Right cardiac atrium (tissue), 5 donors: Measurements from ENCODE around the gene PGAP1. TPM values are rescaled to one million over a fixed set of nuclear protein-coding genes. Genes with fewer than 3 reads are reported as not detected.

Experiments
- ATAC-seq, 2 donors: fragments of 200-7000 bp; cut with Tn5 transposase; one replicate each; pipeline versions ENCODE4 v1.8.0 to v1.9.1; 2020; ENCODE audit warnings: moderate library complexity in 2 of 2, mild to moderate bottlenecking in 1 of 2
- DNase-seq, 3 donors: peaks; one replicate each; pipeline ENCODE4 v3.0.0-alpha.2; 2020
- H3K27ac ChIP-seq: one replicate; pipeline ENCODE4 v1.5.1; 2013; ENCODE audit warnings: mild to moderate bottlenecking, low read length, control low read depth, moderate library complexity
- H3K27me3 ChIP-seq: one replicate; pipeline ENCODE4 v1.6.1; 2013; ENCODE audit not compliant: control insufficient read depth, insufficient read depth
- H3K4me1 ChIP-seq: one replicate; pipeline ENCODE4 v1.6.1; 2013; ENCODE audit warnings: low read length; ENCODE audit not compliant: control insufficient read depth, insufficient read depth
- H3K4me3 ChIP-seq: one replicate; pipeline ENCODE4 v1.5.1; 2013; ENCODE audit warnings: low read length, control low read depth
- H3K9me3 ChIP-seq: one replicate; pipeline ENCODE4 v1.6.1; 2013; ENCODE audit warnings: low read length; ENCODE audit not compliant: control insufficient read depth
- WGBS: extraction: QIAGEN DNeasy Blood & Tissue Kit; methylation state at CpG from one replicate; pipeline ENCODE4 v1.1.7; 2013; 5-methylcytosine and 5-hydroxymethylcytosine counted together
- intact Hi-C, 4 donors: fragments of 100-400 bp; cut with DNase I; formaldehyde crosslinking; loops; one replicate each; pipeline versions ENCODE4 v1.11.0 to v1.14.0; 2022 to 2023
- polyA plus RNA-seq: library from polyadenylated mRNA; stranded (reverse); fragments of 200-250 nt; gene quantifications from one replicate; pipeline ENCODE4 v1.2.3, GENCODE V29; 2013
- total RNA-seq, 4 donors: library from RNA; stranded (reverse); fragmentation: NEBNext Ultra II Directional; extraction: Animal tissue kit (Norgen Biotek cat#: 25700); gene quantifications; one replicate each; pipeline ENCODE4 v1.2.1, GENCODE V29; 2021
- donor health status: healthy with polysubstance abuse.
- donor health status: DM: no; HTN: yes; CAD: no.
- donor health status: DM: no; HTN: no; CAD: no.
- donor health status: DM: no; HTN: yes; CAD: no; lungs with severe emphysema.
- donor health status: DM: yes; HTN: yes; CAD: no.

Gene PGAP1
- total and polyA plus RNA-seq, 5 donors = 2.2 to 12.5 (median 10.6) TPM

GRCh38 chr2:196884368-196884767, 42.1 kb downstream of the PGAP1 start:
- WGBS = 95% methylated on average over 2 of the region's 2 CpGs
- DNase-seq (no peak), ATAC-seq (no peak)
- Histone ChIP-seq H3K9me3 (no peaks in the 10 kb centered on the region), H3K27ac (no peak overlapping the region), H3K4me1 (no peaks in the 10 kb centered on the region), H3K4me3 (no peak overlapping the region), H3K27me3 (no peaks in the 10 kb centered on the region)
- intact Hi-C loops = no loop called here

- intact Hi-C loops = no loop called here
- 94% methylated on average over 1 of the region's 1 CpG for WGBS
- Histone ChIP-seq H3K4me1 (no peaks in the 10 kb centered on the region), H3K4me3 (no peak overlapping the region), H3K9me3 (no peaks in the 10 kb centered on the region), H3K27ac (no peak overlapping the region), H3K27me3 (no peaks in the 10 kb centered on the region)
- ATAC-seq = no peak
- no peak for DNase-seq
Observed at GRCh38 chr2:196876364-196876763, 50.1 kb downstream of the PGAP1 start.

- 90% methylated on average over 1 of the region's 1 CpG for WGBS
Observed at GRCh38 chr2:196875414-196875813, 51.1 kb downstream of the PGAP1 start.

GRCh38 chr2:196873511-196873910, 53.0 kb downstream of the PGAP1 start:
- Histone ChIP-seq H3K4me1 (no peaks in the 10 kb centered on the region), H3K27ac (no peak overlapping the region), H3K9me3 (no peaks in the 10 kb centered on the region), H3K4me3 (no peak overlapping the region), H3K27me3 (no peaks in the 10 kb centered on the region)
- DNase-seq (no peak), ATAC-seq (no peak)
- intact Hi-C loops = no loop called here
- WGBS = 94% methylated on average over 1 of the region's 1 CpG

More at GRCh38 chr2:196875414-196875813, 51.1 kb downstream of the PGAP1 start:
- Histone ChIP-seq H3K4me3 (no peak overlapping the region), H3K27ac (no peak overlapping the region), H3K9me3 (no peaks in the 10 kb centered on the region), H3K27me3 (no peaks in the 10 kb centered on the region), H3K4me1 (no peaks in the 10 kb centered on the region)
- intact Hi-C loops = no loop called here
- no peak for DNase-seq
- ATAC-seq = no peak

- Histone ChIP-seq H3K9me3 (no peaks in the 10 kb centered on the region), H3K4me1 (no peaks in the 10 kb centered on the region), H3K27ac (no peak overlapping the region), H3K27me3 (no peaks in the 10 kb centered on the region), H3K4me3 (no peak overlapping the region)
- ATAC-seq = no peak
- no peak for DNase-seq
- WGBS = 96% methylated on average over 1 of the region's 1 CpG
- intact Hi-C loops = no loop called here
Observed at GRCh38 chr2:196854629-196855028, 71.9 kb downstream of the PGAP1 start.

- no peak for DNase-seq
- Histone ChIP-seq H3K4me1 (no peaks in the 10 kb centered on the region), H3K27me3 (no peaks in the 10 kb centered on the region), H3K27ac (no peak overlapping the region), H3K9me3 (no peaks in the 10 kb centered on the region), H3K4me3 (no peak overlapping the region)
- 66% methylated on average over 4 of the region's 4 CpGs for WGBS
- intact Hi-C loops = no loop called here
- ATAC-seq = no peak
Observed at GRCh38 chr2:196853301-196854087, 73.0 kb downstream of the PGAP1 start.

GRCh38 chr2:196851088-196851487, 75.4 kb downstream of the PGAP1 start:
- Histone ChIP-seq H3K27ac (no peak overlapping the region), H3K4me1 (no peaks in the 10 kb centered on the region), H3K27me3 (no peaks in the 10 kb centered on the region), H3K4me3 (no peak overlapping the region), H3K9me3 (no peaks in the 10 kb centered on the region)
- WGBS = 80% methylated on average over 1 of the region's 1 CpG
- no peak for ATAC-seq
- DNase-seq = no peak
- intact Hi-C loops = no loop called here

GRCh38 chr2:196849895-196850294, 76.6 kb downstream of the PGAP1 start:
- intact Hi-C loops = no loop called here
- Histone ChIP-seq H3K27me3 (no peaks in the 10 kb centered on the region), H3K4me1 (no peaks in the 10 kb centered on the region), H3K9me3 (no peaks in the 10 kb centered on the region), H3K4me3 (no peak overlapping the region), H3K27ac (no peak overlapping the region)
- DNase-seq = no peak
- ATAC-seq = peak in 1 of 2 donors; percentile 72

GRCh38 chr2:196846295-196846694, 80.2 kb downstream of the PGAP1 start:
- H3K27ac ChIP-seq = no peak overlapping the region
- DNase-seq (no peak), ATAC-seq (no peak)
- no peaks in the 10 kb centered on the region for H3K4me1 ChIP-seq
- H3K9me3 ChIP-seq = no peaks in the 10 kb centered on the region
- no peak overlapping the region for H3K4me3 ChIP-seq
- intact Hi-C loops = no loop called here
- no peaks in the 10 kb centered on the region for H3K27me3 ChIP-seq

- intact Hi-C loops = no loop called here
- Histone ChIP-seq H3K4me3 (no peak overlapping the region), H3K4me1 (no peaks in the 10 kb centered on the region), H3K9me3 (no peaks in the 10 kb centered on the region), H3K27me3 (no peaks in the 10 kb centered on the region), H3K27ac (no peak overlapping the region)
- DNase-seq = no peak
- ATAC-seq = no peak
- WGBS = 86% methylated on average over 3 of the region's 3 CpGs
Observed at GRCh38 chr2:196845371-196845770, 81.1 kb downstream of the PGAP1 start.

- Histone ChIP-seq H3K4me1 (no peaks in the 10 kb centered on the region), H3K4me3 (no peak overlapping the region), H3K27ac (no peak overlapping the region), H3K9me3 (no peaks in the 10 kb centered on the region), H3K27me3 (no peaks in the 10 kb centered on the region)
- ATAC-seq (no peak), DNase-seq (no peak)
- 93% methylated on average over 2 of the region's 2 CpGs for WGBS
- intact Hi-C loops = no loop called here
Observed at GRCh38 chr2:196840171-196840570, 86.3 kb downstream of the PGAP1 start.

- Histone ChIP-seq H3K27me3 (no peaks in the 10 kb centered on the region), H3K4me3 (no peak overlapping the region), H3K4me1 (no peaks in the 10 kb centered on the region), H3K9me3 (no peaks in the 10 kb centered on the region), H3K27ac (no peak overlapping the region)
- DNase-seq (no peak), ATAC-seq (no peak)
- 90% methylated on average over 2 of the region's 2 CpGs for WGBS
- intact Hi-C loops = no loop called here
Observed at GRCh38 chr2:196839574-196839973, 86.9 kb downstream of the PGAP1 start.
